GM20000 (cell line): ENCODE data around the gene RPS6KA5.

ENCODE experiments used
- DNase-seq: peaks from one replicate; pipeline ENCODE4 v3.0.0; 2012; ENCODE audit warnings: low spot score
- CTCF ChIP-seq: IDR thresholded peaks from 2 replicates; pipeline ENCODE4 v1.5.1; 2012; ENCODE audit warnings: mild to moderate bottlenecking, control low read depth; ENCODE audit errors: extremely low read depth, missing control alignments

Gene RPS6KA5

DNA sequence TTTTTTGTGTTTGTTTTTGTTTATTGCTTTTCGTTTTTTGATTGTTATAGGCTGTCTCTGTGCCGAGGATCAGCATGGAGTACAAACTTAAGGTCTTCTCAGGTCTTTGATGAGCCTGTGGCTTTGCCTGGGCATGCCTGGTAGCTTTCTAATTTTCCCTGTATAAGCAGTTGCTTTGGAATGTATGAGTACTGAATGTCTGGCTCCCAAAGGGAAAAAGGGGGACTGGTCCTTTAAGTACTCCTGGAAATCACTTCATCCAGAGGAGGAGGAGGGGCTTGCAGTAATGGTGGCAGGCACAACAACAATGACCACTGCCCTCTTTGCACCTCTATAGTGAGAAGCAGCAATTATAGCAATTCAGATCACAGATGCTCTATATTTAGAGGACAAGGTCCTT, 176.7 kb downstream of the RPS6KA5 start:
- no peak for TF ChIP-seq CTCF
- DNase-seq, result no peak

GRCh38 chr14:90883197-90883596, 177.2 kb downstream of the RPS6KA5 start:
- no peak for DNase-seq
- TF ChIP-seq CTCF, result no peak

DNA sequence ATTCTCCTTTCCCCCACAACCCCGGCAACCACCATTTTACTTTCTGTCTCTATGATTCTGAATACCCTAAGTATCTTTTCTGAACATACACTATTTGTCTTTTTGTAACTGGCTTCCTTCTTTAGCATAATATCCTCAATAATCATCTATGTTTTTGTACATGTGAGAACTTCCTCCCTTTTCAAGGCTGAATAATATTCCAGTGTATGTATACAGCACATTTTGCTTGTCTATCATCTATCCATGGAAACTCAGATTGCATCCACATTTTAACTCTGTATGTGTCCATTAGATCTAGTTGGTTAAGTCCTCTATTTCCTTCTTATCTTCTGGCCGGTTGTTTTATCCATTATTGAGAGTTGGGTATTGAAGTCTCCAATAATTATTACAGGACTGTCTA, 180.2 kb downstream of the RPS6KA5 start:
- DNase-seq, result no peak
- no peak for TF ChIP-seq CTCF

GRCh38 chr14:90874599-90874998, 185.8 kb downstream of the RPS6KA5 start:
- TF ChIP-seq CTCF, result no peak
- no peak for DNase-seq

DNA sequence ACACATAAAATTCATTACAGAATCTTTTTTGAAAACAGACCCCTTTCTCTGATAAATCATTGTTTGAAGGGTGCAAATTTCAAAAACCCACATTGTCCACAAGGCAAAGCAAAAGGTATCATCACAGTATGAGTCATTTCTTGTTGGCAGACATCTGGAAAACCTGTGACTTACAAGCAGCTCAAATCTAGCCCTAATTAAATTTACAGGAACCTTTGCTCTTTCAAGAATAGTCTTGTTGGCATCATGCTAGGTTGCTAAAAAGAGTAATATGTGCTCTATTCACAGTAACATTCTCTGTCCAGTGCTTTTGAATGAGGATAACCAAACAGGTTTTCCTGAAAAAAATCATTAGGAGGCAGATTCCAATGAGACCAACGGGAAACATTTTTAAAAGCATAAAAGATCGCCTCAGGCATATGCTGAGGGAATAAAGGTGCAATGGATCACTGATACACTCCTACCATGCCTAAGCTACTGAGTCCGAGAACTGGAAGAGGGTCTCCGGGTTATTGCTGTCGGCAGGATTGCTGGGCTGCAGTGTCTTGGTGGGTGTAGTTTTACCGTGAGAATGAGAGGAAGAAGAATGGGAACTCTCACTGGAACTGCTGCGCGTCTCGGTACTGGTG, 188.7 kb downstream of the RPS6KA5 start:
- TF ChIP-seq CTCF, result no peak

GRCh38 chr14:90870950-90871604, 189.4 kb downstream of the RPS6KA5 start:
- DNase-seq, result no peak
- TF ChIP-seq CTCF, result no peak

More for the DNA sequence above, 188.7 kb downstream of the RPS6KA5 start:
- no peak for DNase-seq

GRCh38 chr14:90867501-90867900, 192.9 kb downstream of the RPS6KA5 start:
- DNase-seq, result no peak
- no peak for TF ChIP-seq CTCF
